ENCODE data around the gene ANKLE1.
"Not testable (repeated sequence)": the region's sequence is repeated elsewhere in the genome, so short reads cannot be mapped to it uniquely, and the experiment has no call there.

The ANKLE1 gene

DNA sequence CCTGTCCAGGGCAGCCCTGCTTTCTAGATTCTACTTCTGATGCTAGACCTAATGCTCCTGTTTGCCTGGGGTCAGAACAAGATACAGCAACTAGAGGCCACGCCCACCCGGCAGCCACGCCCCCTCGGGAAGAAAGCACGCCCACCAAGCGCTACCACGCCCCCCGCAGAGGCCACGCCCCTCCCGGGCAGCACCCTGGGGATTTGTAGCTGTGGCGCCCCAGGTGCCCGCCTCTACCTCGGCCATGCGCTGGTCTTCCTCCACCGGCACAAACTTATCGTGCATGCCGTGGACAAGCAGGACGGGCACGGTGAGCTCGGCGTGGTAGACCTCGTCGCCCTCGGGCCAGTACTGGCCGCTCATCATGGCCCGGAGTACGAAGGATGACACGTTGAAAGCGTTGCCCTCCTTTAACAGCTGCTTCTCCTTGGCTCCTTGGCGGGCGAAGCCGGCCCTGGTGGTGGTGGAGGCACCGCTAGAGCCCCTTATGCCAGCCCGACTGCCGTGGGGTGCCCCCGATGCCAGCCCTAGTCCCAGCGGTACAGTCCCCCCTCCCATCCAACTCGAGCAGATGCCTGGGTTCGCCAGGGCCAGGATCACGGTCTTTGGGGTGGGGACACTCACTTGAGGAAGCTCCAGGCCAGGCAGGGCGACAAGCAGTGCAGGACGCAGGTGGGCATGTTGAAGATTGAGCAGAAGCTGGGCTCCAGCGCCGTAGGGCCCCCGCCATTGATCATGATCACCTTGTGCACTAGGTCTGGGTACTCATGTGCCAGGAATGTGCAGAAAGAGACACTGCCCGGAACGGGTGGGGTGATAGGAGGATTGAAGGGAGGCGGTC, 12.6 kb downstream of the ANKLE1 start:
- H3K4me3 ChIP-seq (ENCODE audit: low read length), result no peak overlapping the region
- TF ChIP-seq, protein P1, sequence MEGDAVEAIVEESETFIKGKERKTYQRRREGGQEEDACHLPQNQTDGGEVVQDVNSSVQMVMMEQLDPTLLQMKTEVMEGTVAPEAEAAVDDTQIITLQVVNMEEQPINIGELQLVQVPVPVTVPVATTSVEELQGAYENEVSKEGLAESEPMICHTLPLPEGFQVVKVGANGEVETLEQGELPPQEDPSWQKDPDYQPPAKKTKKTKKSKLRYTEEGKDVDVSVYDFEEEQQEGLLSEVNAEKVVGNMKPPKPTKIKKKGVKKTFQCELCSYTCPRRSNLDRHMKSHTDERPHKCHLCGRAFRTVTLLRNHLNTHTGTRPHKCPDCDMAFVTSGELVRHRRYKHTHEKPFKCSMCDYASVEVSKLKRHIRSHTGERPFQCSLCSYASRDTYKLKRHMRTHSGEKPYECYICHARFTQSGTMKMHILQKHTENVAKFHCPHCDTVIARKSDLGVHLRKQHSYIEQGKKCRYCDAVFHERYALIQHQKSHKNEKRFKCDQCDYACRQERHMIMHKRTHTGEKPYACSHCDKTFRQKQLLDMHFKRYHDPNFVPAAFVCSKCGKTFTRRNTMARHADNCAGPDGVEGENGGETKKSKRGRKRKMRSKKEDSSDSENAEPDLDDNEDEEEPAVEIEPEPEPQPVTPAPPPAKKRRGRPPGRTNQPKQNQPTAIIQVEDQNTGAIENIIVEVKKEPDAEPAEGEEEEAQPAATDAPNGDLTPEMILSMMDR (IDR thresholded peaks at IDR 0.05; ENCODE audit: insufficient read depth, low read depth, low read length, missing control alignments), result no peak
- DNase-seq (ENCODE audit: low read depth), result peak; percentile 59

DNA sequence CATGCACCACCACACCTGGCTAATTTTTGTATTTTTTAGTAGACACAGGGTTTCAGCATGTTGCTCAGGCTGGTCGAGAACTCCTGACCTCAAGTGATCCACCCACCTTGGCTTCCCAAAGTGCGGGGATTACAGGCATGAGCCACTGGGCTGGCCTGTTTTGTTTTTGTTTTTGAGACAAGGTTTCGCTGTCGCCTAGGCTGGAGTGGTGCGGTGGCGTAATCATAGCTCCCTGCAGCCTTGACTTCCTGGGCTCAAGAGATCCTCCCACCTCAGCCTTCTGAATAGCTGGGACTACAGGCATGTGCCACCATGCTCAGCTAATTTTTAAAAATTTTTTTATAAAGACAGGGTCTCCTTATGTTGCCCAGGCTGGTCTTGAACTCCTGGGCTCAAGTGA, 13.8 kb downstream of the ANKLE1 start:
- DNase-seq (ENCODE audit: low read depth); H3K4me3 ChIP-seq (ENCODE audit: low read length): not testable (repeated sequence)

DNA sequence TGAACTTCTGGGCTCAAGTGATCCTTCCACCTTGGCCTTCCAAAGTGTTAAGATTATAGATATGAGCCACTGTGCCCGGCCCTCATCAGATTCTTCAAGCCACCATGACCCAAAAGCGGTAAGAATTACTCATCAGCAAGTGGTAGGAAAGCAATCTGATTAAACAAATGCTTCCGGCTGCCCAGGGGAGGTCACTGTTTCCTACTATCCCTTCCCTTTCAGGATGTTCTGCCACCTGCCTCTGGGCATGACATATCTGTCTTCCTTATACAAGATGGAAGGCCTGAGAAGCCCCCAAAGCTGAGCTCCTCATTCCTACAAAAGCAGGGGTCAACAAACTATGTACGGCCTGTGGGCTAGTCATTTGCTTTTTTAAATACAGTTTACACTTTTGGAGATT, 14.6 kb downstream of the ANKLE1 start:
- TF ChIP-seq, protein P1 (IDR thresholded peaks at IDR 0.05; ENCODE audit: insufficient read depth, low read depth, low read length, missing control alignments), result peak; percentile 25
- peak; percentile 71 for DNase-seq (ENCODE audit: low read depth)

DNA sequence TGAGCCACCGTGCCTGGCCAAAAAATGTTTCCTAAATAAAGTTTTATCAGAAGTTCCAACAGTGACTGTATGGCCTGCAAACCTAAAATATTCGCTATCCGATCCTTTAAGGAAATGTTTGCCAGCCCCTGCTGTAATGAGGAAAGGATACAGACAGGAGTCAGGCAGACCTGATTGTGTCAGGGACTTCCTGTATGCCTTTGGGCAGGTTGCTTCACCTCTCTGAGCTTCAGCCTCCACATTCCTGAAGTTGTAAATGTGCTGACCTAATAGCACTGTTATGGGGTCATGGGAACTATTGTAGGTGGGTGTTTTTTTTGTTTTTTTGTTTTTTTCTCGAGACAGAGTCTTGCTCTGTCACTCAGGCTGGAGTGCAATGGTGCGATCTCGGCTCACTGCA, 15.3 kb downstream of the ANKLE1 start:
- TF ChIP-seq, protein P1 (IDR thresholded peaks at IDR 0.05; ENCODE audit: insufficient read depth, low read depth, low read length, missing control alignments), result no peak
- peak; percentile 87 for DNase-seq (ENCODE audit: low read depth)
- no peak overlapping the region for H3K4me3 ChIP-seq (ENCODE audit: low read length)

More for the DNA sequence above, 14.6 kb downstream of the ANKLE1 start:
- no peak overlapping the region for H3K4me3 ChIP-seq (ENCODE audit: low read length)

DNA sequence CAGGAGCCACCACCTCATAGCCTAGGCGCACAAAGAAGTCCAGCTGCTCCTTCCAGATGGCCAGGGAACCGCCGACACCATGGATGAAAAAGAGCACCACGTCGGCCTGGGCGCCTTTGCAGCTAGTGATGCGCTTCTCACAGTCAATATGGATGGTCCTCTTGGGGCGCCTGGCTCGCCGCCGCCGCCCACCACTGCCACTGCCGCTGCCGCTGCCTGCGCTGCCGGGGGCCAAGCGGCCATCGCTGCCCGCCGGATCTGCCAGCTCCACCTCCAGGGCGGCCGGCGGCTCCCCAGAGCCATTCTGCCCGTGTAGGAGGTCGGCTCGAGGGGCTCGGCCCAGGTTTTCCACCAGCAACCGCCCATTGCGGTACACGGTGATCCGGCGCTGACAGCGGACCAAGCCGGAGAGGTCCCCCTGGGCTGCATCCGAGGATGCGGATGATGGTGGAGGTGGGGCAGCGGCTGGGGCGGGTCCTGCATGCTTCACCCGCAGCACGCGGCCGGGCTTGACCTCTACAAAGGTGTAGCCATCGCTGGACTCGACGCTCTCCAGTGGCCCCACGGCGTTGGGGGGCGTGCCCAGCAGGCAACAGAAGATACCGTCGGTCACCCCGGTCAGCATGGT, 19.4 kb downstream of the ANKLE1 start:
- TF ChIP-seq, protein P1 (IDR thresholded peaks at IDR 0.05; ENCODE audit: insufficient read depth, low read depth, low read length, missing control alignments), result no peak
- DNase-seq (ENCODE audit: low read depth), result no peak
- H3K4me3 ChIP-seq (ENCODE audit: low read length), result no peak overlapping the region

DNA sequence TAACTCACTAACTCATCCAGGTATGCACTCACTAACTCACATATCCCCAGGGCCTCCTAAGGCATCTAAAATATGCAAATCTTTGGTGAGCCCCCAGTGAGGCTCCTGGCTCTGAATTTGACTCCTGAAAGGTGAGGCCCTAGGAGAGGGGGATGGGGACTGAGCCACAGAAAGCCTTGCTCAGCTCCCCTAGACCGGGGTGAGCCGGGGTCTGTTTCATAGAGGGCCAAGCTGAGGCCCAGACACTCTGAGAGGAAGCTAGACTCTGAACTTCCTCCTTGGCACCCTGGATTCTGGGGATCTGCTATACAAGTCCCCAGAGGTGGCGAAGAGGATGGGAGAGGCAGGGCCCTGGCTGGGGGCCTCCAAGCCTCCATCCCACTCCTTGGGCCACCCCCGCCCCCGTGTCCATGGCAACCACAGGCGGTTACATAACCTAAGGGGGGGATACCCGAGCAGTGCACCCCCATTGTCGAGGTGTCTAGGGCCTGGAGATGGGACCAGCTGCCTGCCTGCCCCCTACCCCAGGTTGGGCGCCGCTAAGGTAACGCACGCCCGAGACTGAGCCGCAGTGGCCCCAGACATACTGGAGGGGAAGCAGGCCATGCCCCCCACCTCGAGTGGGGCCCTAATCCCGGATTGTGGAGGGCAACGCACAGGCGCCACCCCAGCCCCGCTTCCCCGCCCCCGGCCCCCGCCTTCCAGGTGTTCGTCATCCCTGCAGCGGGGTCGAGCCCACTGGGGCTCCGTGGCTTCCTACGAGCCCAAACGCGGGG, 20.9 kb downstream of the ANKLE1 start:
- no peak for DNase-seq (ENCODE audit: low read depth)
- TF ChIP-seq, protein P1 (IDR thresholded peaks at IDR 0.05; ENCODE audit: insufficient read depth, low read depth, low read length, missing control alignments), result no peak
- peak overlapping the region; percentile 69 for H3K4me3 ChIP-seq (ENCODE audit: low read length)

Measured in epithelial cell of esophagus (primary cell).